Measurements from ENCODE around the gene PACRG. TPM values are rescaled to one million over a fixed set of nuclear protein-coding genes. Genes with fewer than 3 reads are reported as not detected.

Gene PACRG
- total and polyA plus RNA-seq, 2 of the 8 experiments (the other 6 are each of a cell fraction or from before 2014, with no cell fraction given): 0.44 to 0.54 TPM

DNA sequence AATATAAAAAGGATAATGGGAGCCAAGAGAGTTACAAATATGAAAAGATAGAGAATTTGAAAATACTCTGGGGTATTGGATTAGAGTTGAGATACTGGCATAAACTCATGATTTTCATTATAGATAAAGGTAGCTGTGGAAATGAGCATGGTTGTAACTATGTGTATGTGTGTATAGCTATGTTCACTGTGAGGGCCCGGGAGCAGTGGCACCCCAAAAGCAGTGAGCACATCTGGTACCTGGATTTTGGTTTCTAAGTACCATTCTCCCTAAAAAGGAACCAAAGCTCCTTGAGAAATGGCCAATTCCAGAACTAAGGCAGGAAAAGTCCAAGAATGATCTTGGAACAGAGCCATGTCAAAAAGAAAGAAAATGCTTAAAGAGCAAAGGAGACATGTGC lies 484.3 kb downstream of the PACRG start:
- Histone ChIP-seq H3K4me1 (replicated peaks in 1 of 4; ENCODE audit: control insufficient read depth in 3 of 4, insufficient read depth in 4 of 4, low read length in 3 of 4) (no peaks in the 10 kb centered on the region), H2BK5ac (ENCODE audit: low read depth, low read length) (no peak overlapping the region), H3K9me3 (ENCODE audit: insufficient read depth in 2 of 2, low read depth in 1 of 2, low read length in 1 of 2) (peaks cover 10 to 11% of the 10 kb centered on the region in 2 experiments), H3K27me3 (replicated peaks in 1 of 4; ENCODE audit: control insufficient read depth in 3 of 4, extremely low read depth in 1 of 4, insufficient read depth in 3 of 4, low read length in 3 of 4) (no peaks in the 10 kb centered on the region), H4K5ac (ENCODE audit: insufficient read length, low read depth, low read length) (no peak overlapping the region), H3K79me2 (ENCODE audit: control insufficient read depth in 1 of 2, insufficient read depth in 2 of 2, low read length in 2 of 2) (no peaks in the 10 kb centered on the region), H2BK15ac (ENCODE audit: low read length) (no peak overlapping the region), H3K18ac (ENCODE audit: extremely low read depth, low read length) (no peak overlapping the region), H2AK5ac (ENCODE audit: low read depth, low read length) (no peak overlapping the region), H2AFZ (ENCODE audit: low read length) (no peak overlapping the region), H3K4ac (replicated peaks; ENCODE audit: insufficient read length, low read depth, low read length) (no peak overlapping the region), H3K4me3 (ENCODE audit: extremely low read depth in 1 of 4, insufficient read depth in 2 of 4, low read depth in 3 of 4, low read length in 4 of 4) (no peak overlapping the region), H3K79me1 (ENCODE audit: low read depth, low read length) (no peaks in the 10 kb centered on the region), H3K27ac (ENCODE audit: low read depth, low read length) (no peak overlapping the region), H3K36me3 (ENCODE audit: control insufficient read depth in 2 of 4, insufficient read depth in 4 of 4, low read length in 3 of 4) (no peaks in the 10 kb centered on the region), H2BK120ac (replicated peaks; ENCODE audit: low read depth, low read length) (no peak overlapping the region), H3K4me2 (ENCODE audit: insufficient read depth in 1 of 2, low read depth in 2 of 2, low read length in 2 of 2) (no peak overlapping the region), H2BK12ac (ENCODE audit: low read depth, low read length) (no peak overlapping the region), H4K20me1 (replicated peaks in 1 of 2; ENCODE audit: control insufficient read depth in 1 of 2, insufficient read depth in 2 of 2, low read length in 2 of 2) (no peaks in the 10 kb centered on the region), H3K9ac (replicated peaks in 1 of 4; ENCODE audit: extremely low read depth in 1 of 4, low read depth in 3 of 4, low read length in 3 of 4) (no peak overlapping the region), H4K8ac (ENCODE audit: extremely low read depth, insufficient read depth, low read length) (no peak overlapping the region), H3K23ac (ENCODE audit: insufficient read length) (no peak overlapping the region), H3K14ac (ENCODE audit: insufficient read length) (no peak overlapping the region), H3K23me2 (ENCODE audit: low read depth, low read length) (no peaks in the 10 kb centered on the region), H4K91ac (replicated peaks; ENCODE audit: insufficient read length, low read length) (no peak overlapping the region), H2BK20ac (ENCODE audit: low read length) (no peak overlapping the region), H3K56ac (replicated peaks; ENCODE audit: insufficient read length, low read depth, low read length) (no peak overlapping the region)
- POLR2A ChIA-PET (ENCODE audit: partially characterized antibody): no interaction called here
- 87% methylated on average over 1 of the region's 1 CpG; no CpG with 5 or more reads in 1 of the 2 experiments for WGBS, 2 experiments (ENCODE audit: extremely low coverage in 1 of 2, insufficient coverage in 1 of 2, insufficient read length in 1 of 2, insufficient replicate concordance in 2 of 2, low coverage in 1 of 2, low lambda C conversion rate in 2 of 2, missing lambda C conversion rate in 1 of 2)
- DNase-seq (ENCODE audit: low read depth in 1 of 2, low spot score in 2 of 2): no peak
- CTCF ChIA-PET (ENCODE audit: partially characterized antibody): no interaction called here
- no peak for FAIRE-seq
- TF ChIP-seq TCF12 (IDR thresholded peaks at IDR 0.05; ENCODE audit: low read depth, low read length) (no peak), KDM5A (IDR thresholded peaks at IDR 0.05; ENCODE audit: low read length) (no peak), NANOG (IDR thresholded peaks at IDR 0.05; ENCODE audit: insufficient read depth, low read depth, low read length, poor library complexity, severe bottlenecking) (no peak), TEAD4 (IDR thresholded peaks at IDR 0.05; ENCODE audit: low read depth, low read length) (no peak), NRF1 (IDR thresholded peaks at IDR 0.05; ENCODE audit: low read depth, low read length) (no peak), KDM1A (IDR thresholded peaks at IDR 0.05; ENCODE audit: borderline replicate concordance, low read length) (no peak), ZNF274 (IDR thresholded peaks at IDR 0.05; ENCODE audit: borderline replicate concordance, extremely low read depth, low read length) (no peak)
- TF ChIP-seq, protein P1, sequence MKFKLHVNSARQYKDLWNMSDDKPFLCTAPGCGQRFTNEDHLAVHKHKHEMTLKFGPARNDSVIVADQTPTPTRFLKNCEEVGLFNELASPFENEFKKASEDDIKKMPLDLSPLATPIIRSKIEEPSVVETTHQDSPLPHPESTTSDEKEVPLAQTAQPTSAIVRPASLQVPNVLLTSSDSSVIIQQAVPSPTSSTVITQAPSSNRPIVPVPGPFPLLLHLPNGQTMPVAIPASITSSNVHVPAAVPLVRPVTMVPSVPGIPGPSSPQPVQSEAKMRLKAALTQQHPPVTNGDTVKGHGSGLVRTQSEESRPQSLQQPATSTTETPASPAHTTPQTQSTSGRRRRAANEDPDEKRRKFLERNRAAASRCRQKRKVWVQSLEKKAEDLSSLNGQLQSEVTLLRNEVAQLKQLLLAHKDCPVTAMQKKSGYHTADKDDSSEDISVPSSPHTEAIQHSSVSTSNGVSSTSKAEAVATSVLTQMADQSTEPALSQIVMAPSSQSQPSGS (IDR thresholded peaks at IDR 0.05; ENCODE audit: low read length): no peak
- TF ChIP-seq, protein P2, sequence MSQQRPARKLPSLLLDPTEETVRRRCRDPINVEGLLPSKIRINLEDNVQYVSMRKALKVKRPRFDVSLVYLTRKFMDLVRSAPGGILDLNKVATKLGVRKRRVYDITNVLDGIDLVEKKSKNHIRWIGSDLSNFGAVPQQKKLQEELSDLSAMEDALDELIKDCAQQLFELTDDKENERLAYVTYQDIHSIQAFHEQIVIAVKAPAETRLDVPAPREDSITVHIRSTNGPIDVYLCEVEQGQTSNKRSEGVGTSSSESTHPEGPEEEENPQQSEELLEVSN (IDR thresholded peaks at IDR 0.05): no peak
- TF ChIP-seq, protein P3, sequence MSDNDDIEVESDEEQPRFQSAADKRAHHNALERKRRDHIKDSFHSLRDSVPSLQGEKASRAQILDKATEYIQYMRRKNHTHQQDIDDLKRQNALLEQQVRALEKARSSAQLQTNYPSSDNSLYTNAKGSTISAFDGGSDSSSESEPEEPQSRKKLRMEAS (IDR thresholded peaks at IDR 0.05): no peak
- TF ChIP-seq, protein P4, sequence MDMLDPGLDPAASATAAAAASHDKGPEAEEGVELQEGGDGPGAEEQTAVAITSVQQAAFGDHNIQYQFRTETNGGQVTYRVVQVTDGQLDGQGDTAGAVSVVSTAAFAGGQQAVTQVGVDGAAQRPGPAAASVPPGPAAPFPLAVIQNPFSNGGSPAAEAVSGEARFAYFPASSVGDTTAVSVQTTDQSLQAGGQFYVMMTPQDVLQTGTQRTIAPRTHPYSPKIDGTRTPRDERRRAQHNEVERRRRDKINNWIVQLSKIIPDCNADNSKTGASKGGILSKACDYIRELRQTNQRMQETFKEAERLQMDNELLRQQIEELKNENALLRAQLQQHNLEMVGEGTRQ (IDR thresholded peaks at IDR 0.05; ENCODE audit: low read length): no peak
